GOT3 (cell line): ENCODE measurements around the gene LMNTD1.

Experiments used
- DNase-seq: peaks from one replicate; lab custom pipeline; 2025; ENCODE audit warnings: mixed read lengths; lab: John Stamatoyannopoulos, UW

Gene LMNTD1

GRCh38 chr12:25550186-25550585 is 2.9 kb downstream of the LMNTD1 start:
- DNase-seq, result no peak

DNA sequence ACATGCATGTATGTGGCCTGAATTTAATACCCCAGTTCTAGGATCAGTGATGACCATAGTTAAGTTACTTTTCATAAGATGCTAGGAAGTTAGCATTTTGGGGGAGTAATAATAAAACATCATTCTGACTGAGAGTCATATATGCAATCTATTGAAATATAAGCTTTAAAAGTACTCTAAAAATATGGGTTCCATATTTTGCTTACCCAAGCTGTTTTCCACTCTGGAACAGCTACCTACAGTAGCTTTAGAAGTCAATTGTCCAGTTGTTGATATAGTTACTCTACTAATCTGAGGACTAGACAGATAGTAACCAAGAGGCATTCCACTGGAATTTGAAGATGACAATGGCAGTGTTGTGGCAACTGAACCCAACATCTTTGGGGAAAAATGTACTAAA is 4.0 kb downstream of the LMNTD1 start:
- DNase-seq, result no peak

DNA sequence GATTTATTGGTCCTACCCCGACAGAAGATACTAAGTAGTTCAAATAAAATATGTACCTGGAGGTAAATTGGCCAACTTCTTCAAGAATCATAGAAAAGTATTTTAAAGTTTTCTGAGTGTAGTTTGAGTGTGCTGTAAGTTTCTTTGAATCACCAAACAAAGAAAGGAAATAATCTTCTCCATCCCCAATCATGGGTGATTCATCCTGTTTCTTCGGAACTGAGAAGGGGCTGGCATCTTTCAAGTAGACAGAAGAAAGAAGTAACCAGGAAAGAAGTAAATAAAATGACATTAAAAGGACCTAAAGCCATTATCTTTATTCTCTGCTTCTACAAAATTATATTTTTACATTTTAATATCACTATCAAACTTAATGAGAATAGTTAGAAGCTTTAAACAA is 6.8 kb downstream of the LMNTD1 start:
- no peak for DNase-seq

GRCh38 chr12:25533150-25533549 is 19.9 kb downstream of the LMNTD1 start:
- DNase-seq, result no peak

GRCh38 chr12:25531502-25532052 is 21.5 kb downstream of the LMNTD1 start:
- no peak for DNase-seq

GRCh38 chr12:25529738-25530137 is 23.3 kb downstream of the LMNTD1 start:
- no peak for DNase-seq

- no peak for DNase-seq
Measured at GRCh38 chr12:25526778-25527177, 26.3 kb downstream of the LMNTD1 start.

- no peak for DNase-seq
Measured at GRCh38 chr12:25524366-25524765, 28.7 kb downstream of the LMNTD1 start.

DNA sequence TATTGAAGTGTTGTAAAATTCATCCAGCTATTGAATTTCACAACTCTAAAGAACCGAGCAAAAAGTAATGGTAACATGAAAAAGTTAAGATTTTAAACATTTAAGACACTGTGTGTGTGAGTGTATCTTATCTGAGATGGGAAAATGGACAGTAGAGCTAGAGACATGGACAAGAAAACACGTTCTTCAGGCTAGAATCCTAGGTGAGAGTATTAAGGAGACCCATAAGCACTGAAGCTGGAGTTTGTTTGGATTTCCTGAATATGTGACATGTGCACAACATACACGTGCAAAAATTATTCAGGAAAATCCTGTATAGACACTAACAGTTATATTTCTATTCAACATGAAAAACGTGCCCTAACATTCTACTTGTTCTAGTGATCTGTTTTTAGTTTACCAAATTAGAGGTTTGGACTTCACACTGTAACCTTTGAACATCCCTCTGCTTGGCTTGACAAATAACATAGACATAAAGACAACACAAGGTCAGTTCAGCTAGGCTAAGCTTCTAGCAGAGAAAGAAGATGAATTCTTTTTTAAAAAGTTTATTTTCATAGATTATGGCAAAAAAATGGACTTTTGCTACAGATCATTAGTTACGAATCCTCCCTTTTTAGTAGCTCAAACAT is 31.3 kb downstream of the LMNTD1 start:
- DNase-seq, result no peak

GRCh38 chr12:25518512-25518911 is 34.6 kb downstream of the LMNTD1 start:
- no peak for DNase-seq

DNA sequence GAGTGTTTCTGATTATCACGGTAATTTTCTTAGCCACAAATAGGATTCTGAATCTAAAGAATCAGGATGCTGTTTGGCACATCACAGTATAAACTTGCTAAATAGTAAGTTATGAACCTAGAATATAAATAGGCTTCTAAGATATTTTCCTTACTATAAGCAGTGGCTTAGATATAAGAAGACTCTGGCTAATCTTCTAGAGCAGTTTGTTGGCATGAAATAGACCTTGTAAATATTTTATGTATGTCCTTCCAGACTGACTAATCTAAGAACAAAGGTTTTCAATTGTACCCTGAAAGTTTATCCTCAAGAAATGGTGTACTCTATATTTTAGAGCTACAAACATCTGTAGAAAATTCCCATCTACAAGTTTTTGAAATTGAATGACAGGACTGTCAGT is 48.3 kb downstream of the LMNTD1 start:
- no peak for DNase-seq

DNA sequence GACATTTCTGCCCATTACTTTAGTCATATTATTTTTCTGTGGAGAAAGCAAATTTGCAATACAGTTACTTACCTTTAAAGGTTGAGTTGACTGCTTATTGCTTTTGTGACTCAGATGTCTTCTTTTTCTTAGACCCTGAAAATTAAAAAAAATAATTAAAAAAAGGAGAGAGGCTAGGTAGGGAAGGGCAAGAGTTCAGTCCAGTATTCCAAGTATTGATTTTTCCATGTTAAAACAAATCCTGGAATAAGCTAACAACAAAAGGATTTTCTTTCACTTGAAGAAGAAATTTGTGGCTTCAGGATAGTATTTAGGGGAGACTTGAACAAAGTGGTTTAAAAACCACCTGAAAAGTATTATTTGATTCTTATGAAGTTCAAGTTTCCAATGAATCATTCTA is 49.4 kb downstream of the LMNTD1 start:
- DNase-seq, result no peak

GRCh38 chr12:25502596-25502995 is 50.5 kb downstream of the LMNTD1 start:
- no peak for DNase-seq

DNA sequence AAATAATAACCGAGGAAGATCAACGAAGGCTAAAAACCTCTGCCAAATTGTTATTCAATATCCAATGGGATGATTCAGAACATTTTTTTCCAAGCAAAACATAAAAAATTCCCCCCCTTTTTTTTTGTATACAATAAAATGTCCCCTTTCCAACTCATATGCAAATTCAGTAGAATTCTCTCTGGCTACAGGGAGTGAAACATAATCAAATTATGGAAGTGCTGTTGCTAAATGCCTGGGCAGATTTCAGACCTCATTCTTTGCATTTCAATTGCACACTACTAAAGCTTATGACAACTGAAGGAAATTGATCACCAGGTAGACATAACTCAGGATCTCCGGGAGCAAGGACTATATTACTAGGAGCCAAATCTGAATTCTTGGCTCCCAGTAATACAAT is 51.0 kb downstream of the LMNTD1 start:
- DNase-seq, result no peak

GRCh38 chr12:25501549-25501948 is 51.5 kb downstream of the LMNTD1 start:
- DNase-seq, result no peak

- DNase-seq, result no peak
Measured at GRCh38 chr12:25500651-25501050, 52.4 kb downstream of the LMNTD1 start.

DNA sequence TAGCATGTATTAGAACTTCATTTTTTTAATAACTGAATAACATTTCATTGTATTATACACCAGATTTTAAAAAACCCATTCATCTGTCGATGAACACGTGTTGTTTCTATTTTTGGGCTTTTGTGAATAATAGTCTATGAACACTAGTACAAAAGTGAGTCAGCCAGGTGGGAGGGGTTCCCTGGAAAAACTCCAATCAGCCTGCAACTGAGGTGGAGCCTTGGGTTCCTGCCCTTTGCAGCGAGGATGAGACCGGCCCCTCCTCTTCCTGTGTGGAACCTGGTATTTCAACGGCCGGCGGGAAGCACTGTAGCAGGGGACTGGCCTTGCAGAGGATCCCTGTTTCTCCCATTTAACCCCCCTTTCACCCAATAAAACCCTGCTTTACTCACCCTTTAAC is 56.1 kb downstream of the LMNTD1 start:
- DNase-seq, result no peak

DNA sequence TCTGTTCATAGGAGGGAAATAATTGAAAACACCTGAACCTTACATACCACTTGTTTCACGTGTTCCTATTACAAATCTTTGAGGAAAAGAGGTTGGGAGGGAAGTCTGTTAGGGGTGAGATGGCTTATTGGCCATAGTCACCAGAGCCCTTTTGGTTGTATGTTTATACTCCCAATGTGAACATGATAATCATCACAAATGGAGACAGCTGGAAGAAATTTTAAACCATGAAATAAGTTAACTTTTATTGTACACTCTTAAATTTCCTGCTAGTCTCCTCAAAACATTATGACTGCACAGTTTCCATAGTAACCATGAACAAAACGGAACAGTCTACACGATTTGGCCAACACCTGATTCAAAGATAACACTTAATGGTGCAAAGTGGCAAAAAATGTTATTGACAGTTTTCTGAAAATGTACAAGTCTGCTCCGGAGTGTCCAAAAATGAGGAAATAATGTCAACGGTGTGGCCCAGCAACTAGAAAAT is 56.9 kb downstream of the LMNTD1 start:
- DNase-seq, result no peak

DNA sequence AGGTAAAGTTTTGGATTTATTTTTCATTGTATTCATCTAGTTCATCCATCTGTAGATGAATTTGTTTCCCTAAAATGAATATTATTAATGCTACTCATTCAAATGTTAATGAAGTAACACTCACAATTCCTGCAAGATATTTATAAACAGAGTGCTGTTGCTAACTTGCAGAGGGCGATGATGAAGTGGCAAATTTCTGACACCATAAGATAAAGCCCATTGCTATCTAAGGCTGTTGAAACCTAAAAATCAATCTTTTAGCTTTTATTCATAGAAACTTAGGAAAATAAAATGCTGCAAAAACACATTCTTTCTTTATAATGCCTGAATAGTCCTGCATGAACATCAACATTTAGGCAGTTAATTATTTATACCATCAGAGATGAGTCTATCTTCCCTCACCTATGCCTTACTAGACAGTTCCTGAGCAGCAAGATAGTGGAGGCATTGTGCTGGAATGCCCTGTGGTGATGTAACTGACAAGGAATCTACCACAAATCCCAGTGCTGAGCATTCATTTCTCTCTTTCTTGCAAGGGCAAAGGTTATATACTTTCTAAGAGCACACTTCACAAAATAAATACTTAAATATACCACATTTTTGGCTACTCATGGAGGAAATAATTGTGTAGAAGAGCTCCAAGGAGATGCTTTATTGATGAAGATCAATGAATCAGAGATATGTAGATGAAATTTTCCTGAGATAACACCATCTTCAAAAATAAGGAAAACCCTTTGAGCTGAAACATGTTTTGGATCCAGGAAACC is 57.6 kb downstream of the LMNTD1 start:
- DNase-seq, result no peak

GRCh38 chr12:25494926-25495325 is 58.2 kb downstream of the LMNTD1 start:
- DNase-seq, result no peak

- DNase-seq, result no peak
Measured at GRCh38 chr12:25493682-25494081, 59.4 kb downstream of the LMNTD1 start.

- no peak for DNase-seq
Measured at GRCh38 chr12:25491396-25492325, 61.4 kb downstream of the LMNTD1 start.
